Activated naive CD4-positive, alpha-beta T cell treated with anti-CD3 and anti-CD28 coated beads for 36 hours (primary cell): ENCODE results near the gene DDX59. TPM values are rescaled to one million over a fixed set of nuclear protein-coding genes. Genes with fewer than 3 reads are reported as not detected.

Source experiments
- CTCF ChIA-PET: fragments of 350-600 bp; sonication (Branson Sonifier 250); formaldehyde crosslinking; loops from one replicate; lab custom pipeline; 2021; ENCODE audit warnings: antibody characterized with exemption; lab: Charles Lee
- DNase-seq: peaks from one replicate; pipeline ENCODE4 v3.0.0-alpha.2; 2020
- H3K27ac Mint-ChIP-seq: one replicate; pipeline ENCODE4 v1.8.0; 2021; ENCODE audit warnings: mild to moderate bottlenecking, mixed read lengths
- H3K27me3 Mint-ChIP-seq: one replicate; pipeline ENCODE4 v1.8.0; 2021; ENCODE audit warnings: low read depth, mixed read lengths
- H3K36me3 Mint-ChIP-seq: one replicate; pipeline ENCODE4 v1.8.0; 2021; ENCODE audit warnings: low read depth, mixed read lengths
- H3K4me1 Mint-ChIP-seq: one replicate; pipeline ENCODE4 v1.8.0; 2021; ENCODE audit warnings: low read depth, mixed read lengths
- H3K4me3 Mint-ChIP-seq: one replicate; pipeline ENCODE4 v1.8.0; 2021; ENCODE audit warnings: mild to moderate bottlenecking, moderate library complexity, mixed read lengths
- H3K9me3 Mint-ChIP-seq: one replicate; pipeline ENCODE4 v1.8.0; 2021; ENCODE audit warnings: mixed read lengths
- intact Hi-C: fragments of 100-400 bp; cut with micrococcal nuclease; formaldehyde crosslinking; loops from one replicate; pipeline ENCODE4 v1.15.1; 2023
- total RNA-seq, 2 experiments: library from RNA; stranded (reverse); gene quantifications; one replicate each; pipeline ENCODE4 v1.2.3, GENCODE V29; 2021

The DDX59 gene
- total RNA-seq, 2 experiments from 2014 or later: 20.9 to 22.7 TPM

- Mint-ChIP-seq H3K27me3 (no peaks in the 10 kb centered on the region), H3K9me3 (no peaks in the 10 kb centered on the region), H3K4me1 (peaks cover 49% of the 10 kb centered on the region), H3K4me3 (no peak overlapping the region), H3K36me3 (peaks cover 27% of the 10 kb centered on the region), H3K27ac (no peak overlapping the region)
- intact Hi-C loops: loop anchor here (10.0 kb wide), 1 partner anchor 838 kb away; the partner anchor contains the start of gene CSRP1
- CTCF ChIA-PET: interaction anchor here (0.6 kb wide), 1 partner anchor 44 kb away, joined by 3 read pairs; no protein-coding TSS in a partner anchor
- DNase-seq: no peak
Measured at GRCh38 chr1:200666309-200666708, 3.4 kb downstream of the DDX59 start.

- Mint-ChIP-seq H3K4me3 (no peak overlapping the region), H3K27me3 (no peaks in the 10 kb centered on the region), H3K27ac (no peak overlapping the region), H3K4me1 (peaks cover 46% of the 10 kb centered on the region), H3K36me3 (peaks cover 27% of the 10 kb centered on the region), H3K9me3 (no peaks in the 10 kb centered on the region)
- intact Hi-C loops: loop anchor here (10.0 kb wide), 1 partner anchor 839 kb away; the partner anchor contains the start of gene CSRP1
- CTCF ChIA-PET: interaction anchor here (0.6 kb wide), 1 partner anchor 43 kb away, joined by 3 read pairs; no protein-coding TSS in a partner anchor
- DNase-seq: no peak
Measured at GRCh38 chr1:200665861-200666260, 3.8 kb downstream of the DDX59 start.

GRCh38 chr1:200660719-200661118, 9.0 kb downstream of the DDX59 start:
- Mint-ChIP-seq H3K27ac (no peak overlapping the region), H3K9me3 (no peaks in the 10 kb centered on the region), H3K27me3 (no peaks in the 10 kb centered on the region), H3K36me3 (peaks cover 40% of the 10 kb centered on the region), H3K4me3 (no peak overlapping the region), H3K4me1 (peaks cover 27% of the 10 kb centered on the region)
- CTCF ChIA-PET: interaction anchor here (0.7 kb wide), 1 partner anchor 143 kb away, joined by 3 read pairs; no protein-coding TSS in a partner anchor
- intact Hi-C loops: loop anchor here (10.0 kb wide), 1 partner anchor 844 kb away; the partner anchor contains the start of gene CSRP1
- no peak for DNase-seq

GRCh38 chr1:200659269-200659668, 10.4 kb downstream of the DDX59 start:
- CTCF ChIA-PET: no interaction called here

GRCh38 chr1:200658037-200658818, 11.5 kb downstream of the DDX59 start:
- Mint-ChIP-seq H3K9me3 (no peaks in the 10 kb centered on the region), H3K27ac (no peak overlapping the region), H3K27me3 (no peaks in the 10 kb centered on the region), H3K36me3 (peaks cover 37% of the 10 kb centered on the region), H3K4me3 (no peak overlapping the region), H3K4me1 (peaks cover 22% of the 10 kb centered on the region)
- intact Hi-C loops: no loop called here
- no peak for DNase-seq
- CTCF ChIA-PET: interaction anchor here (0.5 kb wide), 1 partner anchor 22 kb away, joined by 3 read pairs; no protein-coding TSS in a partner anchor

More at GRCh38 chr1:200659269-200659668, 10.4 kb downstream of the DDX59 start:
- peaks cover 35% of the 10 kb centered on the region for H3K36me3 Mint-ChIP-seq
- DNase-seq: no peak
- peaks cover 22% of the 10 kb centered on the region for H3K4me1 Mint-ChIP-seq
- intact Hi-C loops: no loop called here
- H3K27me3 Mint-ChIP-seq: no peaks in the 10 kb centered on the region
- H3K27ac Mint-ChIP-seq: no peak overlapping the region
- no peak overlapping the region for H3K4me3 Mint-ChIP-seq
- H3K9me3 Mint-ChIP-seq: no peaks in the 10 kb centered on the region

GRCh38 chr1:200654660-200655059, 15.0 kb downstream of the DDX59 start:
- Mint-ChIP-seq H3K27me3 (no peaks in the 10 kb centered on the region), H3K4me1 (peaks cover 17% of the 10 kb centered on the region), H3K4me3 (no peak overlapping the region), H3K27ac (no peak overlapping the region), H3K36me3 (peaks cover 32% of the 10 kb centered on the region), H3K9me3 (no peaks in the 10 kb centered on the region)
- no peak for DNase-seq
- CTCF ChIA-PET: no interaction called here
- intact Hi-C loops: no loop called here

GRCh38 chr1:200653022-200653462, 16.7 kb downstream of the DDX59 start:
- intact Hi-C loops: no loop called here
- H3K4me3 Mint-ChIP-seq: no peak overlapping the region
- H3K27me3 Mint-ChIP-seq: no peaks in the 10 kb centered on the region

GRCh38 chr1:200652378-200652777, 17.3 kb downstream of the DDX59 start:
- Mint-ChIP-seq H3K9me3 (no peaks in the 10 kb centered on the region), H3K27me3 (no peaks in the 10 kb centered on the region), H3K27ac (no peak overlapping the region), H3K36me3 (peaks cover 26% of the 10 kb centered on the region), H3K4me3 (no peak overlapping the region), H3K4me1 (peaks cover 17% of the 10 kb centered on the region)
- CTCF ChIA-PET: interaction anchor here (1.6 kb wide), 1 partner anchor 151 kb away, joined by 4 read pairs; no protein-coding TSS in a partner anchor
- DNase-seq: no peak
- intact Hi-C loops: no loop called here

More at GRCh38 chr1:200653022-200653462, 16.7 kb downstream of the DDX59 start:
- Mint-ChIP-seq H3K36me3 (peaks cover 29% of the 10 kb centered on the region), H3K9me3 (no peaks in the 10 kb centered on the region), H3K27ac (peak overlapping the region; percentile 48), H3K4me1 (peaks cover 17% of the 10 kb centered on the region)
- CTCF ChIA-PET: interaction anchor here (0.5 to 1.6 kb wide), 2 partner anchors 151 to 1028 kb away, joined by 3 to 4 read pairs; no protein-coding TSS in a partner anchor
- DNase-seq: no peak

GRCh38 chr1:200646515-200646914, 23.2 kb downstream of the DDX59 start:
- intact Hi-C loops: no loop called here
- H3K36me3 Mint-ChIP-seq: peaks cover 15% of the 10 kb centered on the region
- CTCF ChIA-PET: interaction anchor here (1.1 kb wide), 1 partner anchor 24 kb away, joined by 5 read pairs; no protein-coding TSS in a partner anchor

GRCh38 chr1:200644021-200644420, 25.7 kb downstream of the DDX59 start:
- CTCF ChIA-PET: no interaction called here
- intact Hi-C loops: no loop called here

More at GRCh38 chr1:200646515-200646914, 23.2 kb downstream of the DDX59 start:
- Mint-ChIP-seq H3K27ac (no peak overlapping the region), H3K27me3 (no peaks in the 10 kb centered on the region), H3K4me3 (no peak overlapping the region), H3K9me3 (no peaks in the 10 kb centered on the region), H3K4me1 (no peaks in the 10 kb centered on the region)
- no peak for DNase-seq

GRCh38 chr1:200642481-200642880, 27.2 kb downstream of the DDX59 start:
- Mint-ChIP-seq H3K4me3 (no peak overlapping the region), H3K36me3 (peaks cover 11% of the 10 kb centered on the region), H3K27ac (no peak overlapping the region), H3K27me3 (no peaks in the 10 kb centered on the region), H3K9me3 (no peaks in the 10 kb centered on the region), H3K4me1 (peaks cover 4% of the 10 kb centered on the region)
- DNase-seq: no peak
- intact Hi-C loops: no loop called here
- CTCF ChIA-PET: interaction anchor here (0.6 kb wide), 1 partner anchor 292 kb away, joined by 3 read pairs; no protein-coding TSS in a partner anchor

More at GRCh38 chr1:200644021-200644420, 25.7 kb downstream of the DDX59 start:
- Mint-ChIP-seq H3K27ac (no peak overlapping the region), H3K4me1 (peaks cover 4% of the 10 kb centered on the region), H3K27me3 (no peaks in the 10 kb centered on the region), H3K4me3 (no peak overlapping the region), H3K9me3 (no peaks in the 10 kb centered on the region), H3K36me3 (peaks cover 15% of the 10 kb centered on the region)
- DNase-seq: no peak

GRCh38 chr1:200640963-200641401, 28.7 kb downstream of the DDX59 start:
- no peaks in the 10 kb centered on the region for H3K27me3 Mint-ChIP-seq
- CTCF ChIA-PET: no interaction called here
- H3K36me3 Mint-ChIP-seq: peaks cover 3% of the 10 kb centered on the region

More at GRCh38 chr1:200640963-200641401, 28.7 kb downstream of the DDX59 start:
- H3K4me3 Mint-ChIP-seq: no peak overlapping the region
- no peaks in the 10 kb centered on the region for H3K9me3 Mint-ChIP-seq
- intact Hi-C loops: no loop called here
- DNase-seq: no peak
- no peak overlapping the region for H3K27ac Mint-ChIP-seq
- peaks cover 4% of the 10 kb centered on the region for H3K4me1 Mint-ChIP-seq
